HepG2 (cell line): ENCODE data around the gene ABCB4. TPM values are rescaled to one million over a fixed set of nuclear protein-coding genes. Genes with fewer than 3 reads are reported as not detected.
A peak's percentile ranks its signal among the peaks of the same experiment; 100 is the strongest.

Experiments used
- FOXA3 ChIP-seq: IDR thresholded peaks from 2 replicates; pipeline ENCODE4 v1.6.1; 2016; ENCODE audit warnings: missing genetic modification reagents, missing compliant biosample characterization
- FOXO1 ChIP-seq: sonication (generic); formaldehyde crosslinking; IDR thresholded peaks from 2 replicates; pipeline ENCODE4 v1.4.0; 2020; ENCODE audit warnings: missing genetic modification reagents
- HBP1 ChIP-seq: IDR thresholded peaks from 2 replicates; pipeline ENCODE4 v1.6.1; 2016; ENCODE audit warnings: low read depth, control low read depth
- HNF4G ChIP-seq, 2 experiments: sonication (generic) in 1 of 2; formaldehyde crosslinking in 1 of 2; IDR thresholded peaks; 2 replicates each; pipeline versions ENCODE4 v1.4.0 to v1.6.1; 2011 to 2020; ENCODE audit warnings: borderline replicate concordance in 2 of 2, low read depth in 2 of 2, mild to moderate bottlenecking in 2 of 2, low read length in 1 of 2, missing genetic modification reagents in 1 of 2, moderate library complexity in 1 of 2
- IRF2 ChIP-seq: IDR thresholded peaks from 2 replicates; pipeline ENCODE4 v1.6.1; 2018; ENCODE audit warnings: missing genetic modification reagents, missing compliant biosample characterization
- NCOA2 ChIP-seq: sonication (generic); formaldehyde crosslinking; IDR thresholded peaks from 2 replicates; pipeline ENCODE4 v1.8.0; 2022; ENCODE audit warnings: inconsistent platforms
- SIX4 ChIP-seq: sonication (generic); formaldehyde crosslinking; IDR thresholded peaks from 2 replicates; pipeline ENCODE4 v1.4.0; 2020; ENCODE audit warnings: missing genetic modification reagents
- TBX2 ChIP-seq: sonication (generic); formaldehyde crosslinking; IDR thresholded peaks from 2 replicates; pipeline ENCODE4 v1.5.0; 2020; ENCODE audit warnings: missing genetic modification reagents, mild to moderate bottlenecking, borderline replicate concordance
- ZBTB38 ChIP-seq: sonication (generic); formaldehyde crosslinking; IDR thresholded peaks from 2 replicates; pipeline ENCODE4 v1.5.1; 2020; ENCODE audit warnings: mild to moderate bottlenecking, missing genetic modification reagents
- ZNF12 ChIP-seq: sonication (generic); formaldehyde crosslinking; IDR thresholded peaks from 2 replicates; pipeline ENCODE4 v1.5.0; 2020; ENCODE audit warnings: missing genetic modification reagents
- ZNF275 ChIP-seq: sonication (generic); formaldehyde crosslinking; IDR thresholded peaks from 2 replicates; pipeline ENCODE4 v1.8.0; 2022; ENCODE audit warnings: missing genetic modification reagents, mild to moderate bottlenecking, inconsistent platforms, borderline replicate concordance
- ZNF670 ChIP-seq: sonication (generic); formaldehyde crosslinking; IDR thresholded peaks from 2 replicates; pipeline ENCODE4 v1.8.0; 2022; ENCODE audit warnings: mild to moderate bottlenecking, missing genetic modification reagents, borderline replicate concordance
- ZNF772 ChIP-seq: sonication (generic); formaldehyde crosslinking; IDR thresholded peaks from 2 replicates; pipeline ENCODE4 v1.5.0; 2020; ENCODE audit warnings: mild to moderate bottlenecking, missing genetic modification reagents
- ZSCAN5A ChIP-seq: sonication (generic); formaldehyde crosslinking; IDR thresholded peaks from 2 replicates; pipeline ENCODE4 v1.8.0; 2022; ENCODE audit warnings: mild to moderate bottlenecking, missing genetic modification reagents, borderline replicate concordance
- polyA plus RNA-seq, 8 experiments: library from polyadenylated mRNA; depleted of rRNA in 3 of 8; stranded (reverse) in 7 of 8; unstranded in 1 of 8; fragments of >200 nt; fragmentation: Illumina TruSeq in 4 of 8; extraction: Trizol in 4 of 8; gene quantifications; 2 replicates each; pipeline versions ENCODE4 v1.2.1 to v1.2.3, GENCODE V29; 2011 to 2016; ENCODE audit warnings: low read depth in 4 of 8, missing spikeins in 1 of 8, mixed read lengths in 1 of 8; ENCODE audit not compliant: insufficient read depth in 1 of 8
- total RNA-seq, 5 experiments: library from RNA; depleted of rRNA; stranded (reverse); fragments of >200 nt; fragmentation: Illumina TruSeq; extraction: Trizol; gene quantifications; 2 replicates each; pipeline ENCODE4 v1.2.3, GENCODE V29; 2016; ENCODE audit warnings: low read depth in 1 of 5
- TF ChIP-seq, protein P1 (sequence below): sonication (generic); formaldehyde crosslinking; IDR thresholded peaks from 2 replicates; pipeline ENCODE4 v1.4.0; 2020; ENCODE audit warnings: missing genetic modification reagents, mild to moderate bottlenecking, borderline replicate concordance
- TF ChIP-seq, protein P2 (sequence below): sonication (generic); formaldehyde crosslinking; IDR thresholded peaks from 2 replicates; pipeline ENCODE4 v1.4.0; 2020; ENCODE audit warnings: missing genetic modification reagents
- TF ChIP-seq, protein P3 (sequence below): sonication (generic); formaldehyde crosslinking; IDR thresholded peaks from 2 replicates; pipeline ENCODE4 v1.5.1; 2020; ENCODE audit warnings: mild to moderate bottlenecking, missing genetic modification reagents, borderline replicate concordance

Gene ABCB4
- total and polyA plus RNA-seq, 2 of the 13 experiments (the other 11 are each of a cell fraction or from before 2014, with no cell fraction given): 18.0 to 32.4 TPM

DNA sequence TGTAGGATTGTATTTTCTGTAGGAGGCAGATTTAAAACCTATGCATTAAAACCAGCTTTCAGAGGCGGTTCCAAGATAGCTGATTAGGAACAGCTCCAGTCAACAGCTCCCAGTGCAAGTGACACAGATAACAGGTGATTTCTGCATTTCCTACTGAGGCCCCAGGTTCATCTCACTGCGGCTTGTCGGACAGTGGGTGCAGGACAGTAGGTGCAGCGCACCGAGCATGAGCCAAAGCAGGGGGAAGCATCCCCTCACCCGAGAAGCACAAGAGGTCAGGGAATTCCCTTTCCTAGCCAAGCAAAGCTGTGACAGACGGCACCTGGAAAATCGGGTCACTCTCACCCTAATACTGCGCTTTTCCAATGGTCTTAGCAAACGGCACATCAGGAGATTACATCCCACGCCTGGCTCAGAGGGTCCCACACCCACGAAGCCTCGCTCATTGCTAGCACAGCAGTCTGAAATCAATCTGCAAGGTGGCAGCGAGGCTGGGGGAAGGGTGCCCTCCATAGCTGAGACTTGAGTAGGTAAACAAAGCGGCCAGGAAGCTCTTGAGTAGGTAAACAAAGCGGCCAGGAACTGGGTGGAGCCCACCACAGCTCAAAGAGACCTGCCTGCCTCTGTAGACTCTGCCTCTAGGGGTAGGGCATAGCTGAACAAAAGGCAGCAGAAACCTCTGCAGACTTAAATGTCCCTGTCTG is 10.5 kb downstream of the ABCB4 start (continued):
- TF ChIP-seq, protein P1, sequence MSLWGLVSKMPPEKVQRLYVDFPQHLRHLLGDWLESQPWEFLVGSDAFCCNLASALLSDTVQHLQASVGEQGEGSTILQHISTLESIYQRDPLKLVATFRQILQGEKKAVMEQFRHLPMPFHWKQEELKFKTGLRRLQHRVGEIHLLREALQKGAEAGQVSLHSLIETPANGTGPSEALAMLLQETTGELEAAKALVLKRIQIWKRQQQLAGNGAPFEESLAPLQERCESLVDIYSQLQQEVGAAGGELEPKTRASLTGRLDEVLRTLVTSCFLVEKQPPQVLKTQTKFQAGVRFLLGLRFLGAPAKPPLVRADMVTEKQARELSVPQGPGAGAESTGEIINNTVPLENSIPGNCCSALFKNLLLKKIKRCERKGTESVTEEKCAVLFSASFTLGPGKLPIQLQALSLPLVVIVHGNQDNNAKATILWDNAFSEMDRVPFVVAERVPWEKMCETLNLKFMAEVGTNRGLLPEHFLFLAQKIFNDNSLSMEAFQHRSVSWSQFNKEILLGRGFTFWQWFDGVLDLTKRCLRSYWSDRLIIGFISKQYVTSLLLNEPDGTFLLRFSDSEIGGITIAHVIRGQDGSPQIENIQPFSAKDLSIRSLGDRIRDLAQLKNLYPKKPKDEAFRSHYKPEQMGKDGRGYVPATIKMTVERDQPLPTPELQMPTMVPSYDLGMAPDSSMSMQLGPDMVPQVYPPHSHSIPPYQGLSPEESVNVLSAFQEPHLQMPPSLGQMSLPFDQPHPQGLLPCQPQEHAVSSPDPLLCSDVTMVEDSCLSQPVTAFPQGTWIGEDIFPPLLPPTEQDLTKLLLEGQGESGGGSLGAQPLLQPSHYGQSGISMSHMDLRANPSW (CRISPR knock-in tag): 0 out of 2 replicates have a peak, but pooled peaks have one; percentile 70
- TF ChIP-seq, protein P2, sequence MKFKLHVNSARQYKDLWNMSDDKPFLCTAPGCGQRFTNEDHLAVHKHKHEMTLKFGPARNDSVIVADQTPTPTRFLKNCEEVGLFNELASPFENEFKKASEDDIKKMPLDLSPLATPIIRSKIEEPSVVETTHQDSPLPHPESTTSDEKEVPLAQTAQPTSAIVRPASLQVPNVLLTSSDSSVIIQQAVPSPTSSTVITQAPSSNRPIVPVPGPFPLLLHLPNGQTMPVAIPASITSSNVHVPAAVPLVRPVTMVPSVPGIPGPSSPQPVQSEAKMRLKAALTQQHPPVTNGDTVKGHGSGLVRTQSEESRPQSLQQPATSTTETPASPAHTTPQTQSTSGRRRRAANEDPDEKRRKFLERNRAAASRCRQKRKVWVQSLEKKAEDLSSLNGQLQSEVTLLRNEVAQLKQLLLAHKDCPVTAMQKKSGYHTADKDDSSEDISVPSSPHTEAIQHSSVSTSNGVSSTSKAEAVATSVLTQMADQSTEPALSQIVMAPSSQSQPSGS (CRISPR knock-in tag): peak; percentile 52; the same call in 1 of the 2 replicates
- TF ChIP-seq NCOA2 (peak; percentile 93), FOXO1 (CRISPR knock-in tag) (peak; percentile 90), IRF2 (CRISPR knock-in tag) (peak; percentile 82; the same call in 1 of the 2 replicates), ZBTB38 (CRISPR knock-in tag) (peak; percentile 19; the same call in 1 of the 2 replicates), ZSCAN5A (CRISPR knock-in tag) (peak; percentile 75; the same call in 1 of the 2 replicates), SIX4 (peak; percentile 47; the same call in 1 of the 2 replicates), ZNF275 (peak; percentile 63; the same call in 1 of the 2 replicates), HBP1 (peak; percentile 63; the same call in 1 of the 2 replicates), TBX2 (CRISPR knock-in tag) (peak; percentile 93), FOXA3 (peak; percentile 97), ZNF772 (peak; percentile 54), ZNF12 (CRISPR knock-in tag) (peak; percentile 35; the same call in 1 of the 2 replicates), ZNF670 (CRISPR knock-in tag) (0 out of 2 replicates have a peak, but pooled peaks have one; percentile 60), HNF4G (IDR thresholded peaks at IDR 0.05; ENCODE audit: borderline replicate concordance, low read depth, low read length) (peak; percentile 29; the same call in 1 of the 2 replicates), HNF4G (CRISPR knock-in tag; IDR thresholded peaks at IDR 0.05; ENCODE audit: borderline replicate concordance, low read depth) (peak; percentile 41; the same call in 1 of the 2 replicates)
- TF ChIP-seq, protein P3, sequence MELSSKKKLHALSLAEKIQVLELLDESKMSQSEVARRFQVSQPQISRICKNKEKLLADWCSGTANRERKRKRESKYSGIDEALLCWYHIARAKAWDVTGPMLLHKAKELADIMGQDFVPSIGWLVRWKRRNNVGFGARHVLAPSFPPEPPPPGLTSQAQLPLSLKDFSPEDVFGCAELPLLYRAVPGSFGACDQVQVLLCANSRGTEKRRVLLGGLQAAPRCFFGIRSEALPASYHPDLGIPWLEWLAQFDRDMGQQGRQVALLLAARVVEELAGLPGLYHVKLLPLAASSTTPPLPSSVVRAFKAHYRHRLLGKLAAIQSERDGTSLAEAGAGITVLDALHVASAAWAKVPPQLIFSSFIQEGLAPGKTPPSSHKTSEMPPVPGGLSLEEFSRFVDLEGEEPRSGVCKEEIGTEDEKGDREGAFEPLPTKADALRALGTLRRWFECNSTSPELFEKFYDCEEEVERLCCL: 0 out of 2 replicates have a peak, but pooled peaks have one; percentile 33
